Gastroesophageal sphincter (tissue), 4 donors: ENCODE measurements around the gene DGKI. TPM values are rescaled to one million over a fixed set of nuclear protein-coding genes. Genes with fewer than 3 reads are reported as not detected.

Experiments
- ATAC-seq: fragments of 150-250 bp; one replicate; pipeline ENCODE4 v1.9.1; 2016; ENCODE audit warnings: mild to moderate bottlenecking, moderate library complexity
- H3K27ac ChIP-seq, 4 donors: fragments of 200-600 bp; sonication (generic) in 3 of 4; 1 replicate in 3 of 4; 2 replicates in 1 of 4; pipeline ENCODE4 v1.5.1; 2016 to 2019
- H3K27me3 ChIP-seq: fragments of 200-600 bp; sonication (generic); one replicate; pipeline ENCODE4 v1.5.1; 2019
- H3K36me3 ChIP-seq, 2 donors: fragments of 200-600 bp; sonication (generic); one replicate each; pipeline ENCODE4 v1.5.1; 2019; ENCODE audit warnings: control low read depth in 1 of 2
- H3K4me1 ChIP-seq, 3 donors: fragments of 200-600 bp; sonication (generic); 1 replicate in 2 of 3; 2 replicates in 1 of 3; pipeline ENCODE4 v1.5.1; 2016 to 2019; ENCODE audit warnings: control low read depth in 2 of 3
- H3K4me3 ChIP-seq, 2 donors: fragments of 200-600 bp; sonication (generic); one replicate each; pipeline ENCODE4 v1.5.1; 2019; ENCODE audit warnings: mild to moderate bottlenecking in 1 of 2, moderate library complexity in 1 of 2
- H3K9me3 ChIP-seq, 3 donors: fragments of 200-600 bp; sonication (generic); one replicate each; pipeline ENCODE4 v1.5.1; 2017 to 2019; ENCODE audit warnings: control low read depth in 2 of 3
- CTCF ChIP-seq, 4 experiments: fragments of 200-600 bp in 2 of 4; fragments of 450-650 bp in 2 of 4; sonication (generic) in 1 of 4; IDR thresholded peaks; one replicate each; pipeline ENCODE4 v1.5.1; 2017 to 2019; ENCODE audit warnings: antibody characterized with exemption in 4 of 4, mild to moderate bottlenecking in 2 of 4, moderate library complexity in 2 of 4
- EP300 ChIP-seq: sonication (generic); formaldehyde crosslinking; IDR thresholded peaks from one replicate; pipeline ENCODE4 v1.6.1; 2017; ENCODE audit warnings: antibody characterized with exemption, mild to moderate bottlenecking
- POLR2A ChIP-seq, 2 donors: fragments of 450-650 bp; IDR thresholded peaks; one replicate each; pipeline ENCODE4 v1.6.1; 2017; ENCODE audit warnings: antibody characterized with exemption in 2 of 2, mild to moderate bottlenecking in 2 of 2, moderate library complexity in 1 of 2
- POLR2AphosphoS5 ChIP-seq: sonication (generic); formaldehyde crosslinking; IDR thresholded peaks from one replicate; pipeline ENCODE4 v1.6.1; 2017; ENCODE audit warnings: antibody characterized with exemption
- WGBS, 2 donors: methylation state at CpG; one replicate each; pipeline ENCODE4 v1.1.5; 2018; ENCODE audit warnings: low coverage in 1 of 2; 5-methylcytosine and 5-hydroxymethylcytosine counted together
- total RNA-seq, 4 donors: library from RNA; depleted of rRNA; stranded (reverse); fragments of >200 nt; gene quantifications; one replicate each; pipeline ENCODE4 v1.1.0, GENCODE V29; 2016

Gene DGKI
- total RNA-seq, 4 donors from 2014 or later: 0.27 to 4.8 (median 3.2) TPM

- Histone ChIP-seq H3K4me3 (no peak overlapping the region), H3K27me3 (no peaks in the 10 kb centered on the region), H3K4me1 (no peaks in the 10 kb centered on the region), H3K27ac (no peak overlapping the region), H3K9me3 (no peaks in the 10 kb centered on the region), H3K36me3 (no peaks in the 10 kb centered on the region)
- ATAC-seq: no peak
- TF ChIP-seq POLR2A (IDR thresholded peaks at IDR 0.05) (no peak), POLR2AphosphoS5 (no peak), CTCF (IDR thresholded peaks at IDR 0.05) (no peak), EP300 (no peak)
These were observed 204.7 kb downstream of the DGKI start for GRCh38 chr7:137642031-137642430.

- no peaks in the 10 kb centered on the region for H3K27me3 ChIP-seq
- H3K36me3 ChIP-seq: no peaks in the 10 kb centered on the region
- H3K4me3 ChIP-seq: no peak overlapping the region
- ATAC-seq: no peak
- no peak overlapping the region for H3K27ac ChIP-seq
- no peaks in the 10 kb centered on the region for H3K4me1 ChIP-seq
- TF ChIP-seq POLR2A (IDR thresholded peaks at IDR 0.05): no peak
- TF ChIP-seq EP300: no peak
- no peak for TF ChIP-seq CTCF (IDR thresholded peaks at IDR 0.05)
- TF ChIP-seq POLR2AphosphoS5: no peak
- H3K9me3 ChIP-seq: no peaks in the 10 kb centered on the region
- 90 to 100% methylated on average over 1 to 2 of the region's 2 CpGs for WGBS, 2 donors
These were observed 210.4 kb downstream of the DGKI start for GRCh38 chr7:137636376-137636775.

DNA sequence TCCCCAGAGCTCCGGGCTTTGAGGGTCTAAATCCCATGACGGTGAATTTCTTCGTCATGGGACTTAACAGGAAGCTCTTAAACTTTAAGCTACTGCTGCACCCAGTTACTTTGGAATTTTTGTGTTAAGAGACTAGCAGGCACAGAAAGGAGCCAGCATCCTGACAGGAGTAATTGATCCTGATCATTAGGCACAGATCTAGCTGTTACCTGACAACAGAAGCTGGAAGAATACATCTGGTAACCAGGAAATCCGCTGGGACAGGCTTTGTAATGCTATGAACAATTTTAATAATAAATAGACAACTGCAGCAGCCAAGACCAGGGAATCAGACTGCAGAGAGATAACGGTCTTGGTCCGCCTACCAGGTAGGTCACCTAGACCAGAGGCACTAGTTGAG, 210.9 kb downstream of the DGKI start:
- ATAC-seq: no peak
- Histone ChIP-seq H3K9me3 (no peaks in the 10 kb centered on the region), H3K27me3 (no peaks in the 10 kb centered on the region), H3K36me3 (no peaks in the 10 kb centered on the region), H3K4me1 (no peaks in the 10 kb centered on the region), H3K27ac (no peak overlapping the region), H3K4me3 (no peak overlapping the region)
- no peak for TF ChIP-seq CTCF (IDR thresholded peaks at IDR 0.05)
- no peak for TF ChIP-seq POLR2A (IDR thresholded peaks at IDR 0.05)
- no peak for TF ChIP-seq EP300
- TF ChIP-seq POLR2AphosphoS5: no peak
- 60 to 85% methylated on average over 1 to 6 of the region's 6 CpGs for WGBS, 2 donors

- TF ChIP-seq POLR2A (IDR thresholded peaks at IDR 0.05) (no peak), CTCF (IDR thresholded peaks at IDR 0.05) (no peak)
- 100% methylated on average over 1 of the region's 3 CpGs; no CpG with 5 or more reads in 1 of the 2 donors for WGBS, 2 donors
- H3K4me1 ChIP-seq: no peaks in the 10 kb centered on the region
- no peak overlapping the region for H3K27ac ChIP-seq
- H3K27me3 ChIP-seq: no peaks in the 10 kb centered on the region
- H3K4me3 ChIP-seq: no peak overlapping the region
- H3K36me3 ChIP-seq: no peaks in the 10 kb centered on the region
- ATAC-seq: no peak
- H3K9me3 ChIP-seq: no peaks in the 10 kb centered on the region
These were observed 211.6 kb downstream of the DGKI start for GRCh38 chr7:137635132-137635531.

- H3K4me1 ChIP-seq: no peaks in the 10 kb centered on the region
- H3K36me3 ChIP-seq: no peaks in the 10 kb centered on the region
- whole genome bisulfite sequencing, 2 donors: 89% methylated on average over 1 of the region's 1 CpG; no CpG with 5 or more reads in 1 of the 2 donors
- no peak overlapping the region for H3K27ac ChIP-seq
- H3K9me3 ChIP-seq: no peaks in the 10 kb centered on the region
- H3K4me3 ChIP-seq: no peak overlapping the region
- ATAC-seq: no peak
- TF ChIP-seq POLR2AphosphoS5: no peak
- H3K27me3 ChIP-seq: no peaks in the 10 kb centered on the region
These were observed 212.4 kb downstream of the DGKI start for GRCh38 chr7:137634356-137634755.

DNA sequence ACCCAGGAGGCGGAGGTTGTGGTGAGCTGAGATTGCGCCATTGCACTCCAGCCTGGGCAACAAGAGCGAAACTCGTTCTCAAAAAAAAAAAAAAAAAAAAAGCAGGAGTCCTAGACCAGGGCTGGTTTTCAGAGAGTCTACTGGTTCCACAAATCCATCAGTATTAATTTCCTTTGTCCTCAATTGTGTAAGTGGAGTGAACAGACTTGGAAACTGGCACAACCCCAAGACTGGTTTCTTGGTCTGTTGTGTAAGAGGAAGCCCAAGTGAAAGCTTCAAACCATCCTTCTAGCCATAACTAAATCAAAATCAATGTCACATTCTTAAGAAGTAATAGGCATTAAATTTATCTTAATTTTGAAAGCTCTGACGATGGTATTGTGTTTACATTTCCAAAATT, 213.6 kb downstream of the DGKI start:
- TF ChIP-seq POLR2A (IDR thresholded peaks at IDR 0.05): no peak
- no peak for TF ChIP-seq EP300
- TF ChIP-seq POLR2AphosphoS5: no peak
- Histone ChIP-seq H3K9me3 (no peaks in the 10 kb centered on the region), H3K27me3 (no peaks in the 10 kb centered on the region), H3K4me1 (no peaks in the 10 kb centered on the region), H3K4me3 (no peak overlapping the region), H3K36me3 (no peaks in the 10 kb centered on the region), H3K27ac (no peak overlapping the region)
- no peak for ATAC-seq
- 85 to 90% methylated on average over 5 of the region's 5 CpGs for WGBS, 2 donors
